AG08396 (cell line): ENCODE measurements around the gene SEMA3B.
"Not testable (repeated sequence)": the region's sequence is repeated elsewhere in the genome, so short reads cannot be mapped to it uniquely, and the experiment has no call there.

Experiments used
- DNase-seq: peaks from one replicate; pipeline ENCODE4 v3.0.0; 2012; ENCODE audit warnings: low spot score, mixed read lengths

The SEMA3B gene

DNA sequence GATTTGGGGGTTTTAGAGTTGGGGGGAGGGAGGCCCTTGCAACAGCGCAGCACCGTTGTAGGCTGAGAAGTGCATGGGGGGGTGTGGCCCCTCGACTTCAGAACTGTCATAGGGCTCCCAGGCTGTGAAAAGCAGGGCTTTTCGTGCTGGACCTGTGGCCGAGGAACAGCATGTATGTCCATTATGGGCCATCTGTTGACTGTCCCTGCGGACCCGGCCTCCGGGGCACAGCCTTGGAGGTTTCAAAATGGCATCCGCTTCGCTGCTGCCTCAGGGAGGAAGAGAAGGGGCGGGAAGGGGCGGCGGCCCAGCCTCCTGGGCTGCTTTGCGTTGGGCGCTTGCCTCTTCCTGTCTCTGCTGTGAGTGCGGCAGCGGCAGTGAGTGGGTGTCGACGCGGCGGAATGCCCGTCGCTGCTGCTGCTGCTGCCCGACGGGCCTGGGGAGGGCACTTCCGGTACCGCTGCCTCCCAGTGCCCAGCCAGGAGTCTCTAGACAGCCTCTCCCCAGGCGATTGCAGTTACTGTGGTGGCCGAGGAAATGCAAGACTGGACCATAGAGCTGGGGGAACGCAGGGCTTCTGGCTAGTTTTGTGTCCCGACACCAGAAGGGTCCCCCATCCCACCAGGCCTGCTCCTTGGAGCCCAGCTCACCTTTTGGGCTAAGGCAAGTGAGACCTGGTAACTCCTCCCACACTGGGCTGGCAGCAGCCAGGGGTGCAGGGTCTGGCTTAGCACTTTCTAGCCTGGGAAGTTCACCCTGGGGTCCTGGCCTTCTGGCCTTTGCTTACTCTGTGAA, 31.0 kb upstream of the SEMA3B start:
- peak; percentile 89 for DNase-seq

DNA sequence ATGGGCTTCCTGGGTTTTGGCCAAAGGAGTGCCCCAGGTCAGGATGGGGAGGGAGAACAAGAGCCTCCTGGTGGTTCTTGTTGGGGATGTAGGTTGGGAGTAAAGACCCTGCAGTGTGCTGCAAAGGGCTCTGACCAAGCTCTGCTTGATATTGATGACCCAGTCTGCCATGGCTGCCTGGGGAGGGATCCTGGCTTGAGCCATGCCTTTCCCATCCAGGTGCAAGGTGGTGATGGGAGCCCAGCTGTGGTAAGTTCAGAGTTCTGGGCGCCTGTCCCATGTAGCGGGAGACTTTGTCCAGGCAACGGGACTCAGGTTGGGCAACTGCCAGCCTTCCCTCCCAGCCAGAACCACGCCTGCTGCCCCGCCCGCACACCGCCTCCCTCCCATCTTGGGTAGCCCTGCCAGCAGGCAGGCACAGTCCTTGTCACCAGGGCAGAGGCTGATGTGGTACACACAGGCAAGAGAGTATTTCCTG, 30.4 kb upstream of the SEMA3B start:
- DNase-seq = no peak

- DNase-seq = no peak
Observed at GRCh38 chr3:50239649-50240048, 29.3 kb upstream of the SEMA3B start.

DNA sequence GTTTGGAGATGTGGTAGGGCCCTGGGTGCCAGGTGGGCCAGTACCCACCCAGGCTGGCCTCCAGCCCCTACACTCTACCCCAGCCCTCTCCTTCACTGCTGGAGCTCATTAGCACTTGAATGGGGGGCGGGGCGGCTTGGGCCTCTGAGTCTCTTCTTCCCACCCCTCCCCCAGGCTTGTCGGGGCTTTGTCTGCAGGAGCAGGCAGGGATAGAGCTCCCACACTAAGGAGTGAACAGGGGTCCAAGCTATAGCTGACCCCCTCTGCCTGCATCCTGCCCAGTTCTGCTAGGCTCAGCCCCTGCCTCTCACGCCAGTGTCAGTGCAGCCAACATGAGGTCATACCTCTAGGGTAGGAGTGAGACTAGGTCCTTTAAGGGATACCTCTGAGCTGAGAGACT, 27.8 kb upstream of the SEMA3B start:
- no peak for DNase-seq

DNA sequence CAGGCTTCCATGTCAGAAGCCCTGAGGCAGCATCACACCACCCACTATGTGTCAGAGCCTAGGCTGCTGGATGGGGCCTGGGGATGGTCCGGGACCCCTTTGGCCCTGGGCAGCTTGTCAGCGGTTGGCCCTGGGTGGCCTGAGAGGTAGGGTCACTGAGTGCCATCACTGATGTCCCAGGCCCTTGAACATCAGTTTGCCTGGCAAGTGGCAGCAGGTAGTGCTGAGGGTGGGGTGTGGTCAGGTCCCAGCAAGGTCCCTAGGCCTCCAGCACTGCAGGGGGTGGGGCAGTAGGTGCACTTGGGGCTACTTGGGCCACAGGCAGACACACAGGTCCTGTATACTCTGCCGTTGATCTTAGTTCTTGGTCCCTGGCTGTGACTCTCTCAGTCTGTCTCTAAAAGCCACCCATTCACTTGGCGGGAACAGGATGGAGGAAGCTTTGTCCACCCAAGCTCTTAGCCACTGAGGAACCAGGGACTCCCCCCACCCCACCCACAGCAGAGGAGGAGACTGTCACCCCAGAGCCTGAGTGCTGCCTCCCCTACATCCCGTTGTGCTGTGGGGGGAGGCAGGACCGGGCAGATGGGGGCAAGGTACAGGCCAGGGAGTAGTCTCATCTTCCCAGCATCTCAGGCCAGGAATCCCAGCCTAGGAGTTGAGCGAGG, 27.1 kb upstream of the SEMA3B start:
- no peak for DNase-seq

GRCh38 chr3:50242381-50242770, 26.6 kb upstream of the SEMA3B start:
- no peak for DNase-seq

DNA sequence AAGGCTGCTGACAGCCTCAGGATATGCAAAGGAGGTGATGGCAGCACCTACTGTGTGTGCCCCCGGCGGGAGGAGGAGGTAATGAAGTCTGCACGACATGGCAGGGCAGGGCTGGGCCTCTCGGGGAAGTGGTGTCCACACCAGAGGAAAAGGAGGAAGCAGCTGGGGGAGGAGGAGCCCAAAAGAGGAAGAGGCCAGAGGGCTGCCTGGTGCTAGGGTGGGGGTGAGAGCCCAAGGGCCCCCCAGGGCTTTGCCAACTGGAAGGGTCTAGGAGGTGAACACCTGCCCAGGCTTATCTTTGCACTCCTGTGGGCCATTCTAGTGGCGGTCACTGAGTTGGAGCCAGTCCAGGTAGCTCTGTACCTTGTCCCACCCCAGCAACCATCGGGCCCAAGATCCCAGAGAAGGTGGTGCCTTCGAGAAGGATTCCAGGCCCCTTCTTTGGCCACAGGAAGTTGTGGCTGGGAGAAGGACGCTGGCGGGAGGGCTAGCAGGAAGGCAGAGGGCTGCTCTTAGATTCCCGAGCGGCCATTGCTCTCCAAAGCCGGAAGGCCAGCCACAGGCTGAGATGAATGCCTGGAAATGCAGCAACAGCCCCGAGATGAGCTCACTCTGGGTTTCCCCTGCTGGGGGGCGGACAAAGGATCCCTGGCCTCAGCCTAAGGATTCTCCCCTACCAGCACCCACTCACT, 25.9 kb upstream of the SEMA3B start:
- DNase-seq = peak; percentile 39

DNA sequence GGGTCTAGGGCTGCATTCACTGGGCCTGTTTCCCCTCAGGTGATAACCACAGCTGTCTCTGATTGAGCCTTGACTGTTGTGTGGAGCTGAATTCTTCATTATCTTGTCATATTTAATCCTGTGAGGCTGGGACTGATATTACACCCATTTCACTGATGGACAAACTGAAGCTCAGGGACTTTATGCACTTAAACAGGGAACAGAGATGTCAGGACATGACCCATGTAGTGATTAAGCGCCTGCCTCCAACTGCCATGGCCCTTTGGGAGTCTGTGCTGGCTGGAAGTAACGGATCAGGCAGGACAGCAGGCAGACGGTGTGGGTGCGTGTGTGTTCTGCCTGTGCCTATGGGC, 25.4 kb upstream of the SEMA3B start:
- DNase-seq = no peak

GRCh38 chr3:50244813-50245212, 24.1 kb upstream of the SEMA3B start:
- not testable (repeated sequence) for DNase-seq

DNA sequence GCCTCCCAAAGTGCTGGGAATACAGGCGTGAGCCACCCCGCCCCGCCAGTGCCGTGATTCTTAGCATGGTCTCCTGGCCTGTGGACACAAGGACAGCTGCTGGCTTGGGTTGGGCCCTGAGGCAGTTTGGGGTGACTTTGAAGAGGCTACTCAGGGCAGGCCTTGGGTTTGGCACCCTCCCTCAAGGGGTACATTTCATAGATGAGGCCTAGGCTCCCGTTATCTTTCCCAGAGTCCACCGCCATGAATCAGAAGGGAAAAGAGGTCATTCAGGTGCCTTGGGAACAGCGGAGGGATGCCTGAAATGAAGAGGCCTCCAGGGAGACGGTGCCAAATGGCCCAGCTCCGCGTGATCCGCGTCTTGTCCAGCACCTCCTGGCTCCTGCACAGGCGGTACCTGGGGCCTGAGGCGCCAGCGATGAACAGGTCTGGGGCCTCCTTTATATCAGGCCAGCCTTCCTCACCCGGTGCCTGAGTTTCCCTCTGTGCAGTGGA, 23.6 kb upstream of the SEMA3B start:
- DNase-seq = no peak

DNA sequence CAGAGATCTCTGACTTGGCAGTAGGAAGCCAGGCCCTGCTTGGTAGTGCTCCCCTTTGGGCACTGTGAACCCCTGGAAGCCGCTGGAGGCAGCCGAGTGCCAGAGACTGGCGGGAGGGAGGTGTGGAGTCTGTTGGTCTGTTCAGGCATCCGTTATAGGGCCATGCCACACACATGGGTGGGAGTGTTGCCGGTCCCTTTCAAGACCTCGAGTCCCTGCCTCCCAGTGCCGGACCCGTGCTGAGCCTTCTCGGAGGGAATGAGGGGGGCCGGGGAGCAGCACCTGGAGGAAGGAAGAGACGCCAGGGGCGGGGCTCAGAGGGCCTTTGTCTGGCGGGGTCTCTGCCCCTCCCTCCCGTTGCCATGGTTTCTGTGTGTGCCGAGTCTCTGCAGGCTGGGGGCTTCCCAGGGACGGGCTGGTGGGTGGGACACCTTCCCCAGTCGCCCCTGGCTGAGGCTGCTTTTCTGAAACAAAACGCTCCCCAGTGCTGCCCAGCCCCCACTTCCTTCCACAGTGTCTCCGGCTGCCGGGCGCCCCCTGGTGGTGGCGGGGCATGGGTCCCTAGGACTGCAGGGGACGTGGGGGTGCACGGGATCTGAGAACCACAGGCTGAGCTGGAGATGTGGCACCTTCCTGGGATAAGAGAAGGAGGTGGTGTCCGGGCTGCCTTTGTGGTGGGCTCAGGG, 23.0 kb upstream of the SEMA3B start:
- DNase-seq = peak; percentile 83

DNA sequence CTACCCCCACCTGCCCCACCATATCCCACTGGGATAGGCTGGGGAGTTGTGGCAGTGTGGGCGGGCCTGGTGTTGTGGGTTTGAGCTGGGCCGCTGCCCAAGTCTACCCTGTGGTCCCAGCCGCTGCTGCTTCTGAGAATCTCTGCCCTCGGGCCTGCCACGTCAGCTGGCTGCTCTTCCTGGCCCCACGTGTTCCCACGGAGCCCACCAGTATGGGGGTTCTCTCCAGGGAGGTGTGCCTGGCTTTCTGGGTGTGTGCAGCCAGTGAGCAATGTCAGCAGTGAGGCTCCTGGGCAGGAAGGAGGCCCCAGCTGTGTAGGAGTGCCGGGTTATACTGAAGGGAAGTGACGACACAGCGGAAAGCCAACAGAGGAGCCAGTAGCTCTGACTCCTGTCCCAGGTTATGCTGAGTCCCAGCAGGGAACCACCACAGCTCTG, 22.4 kb upstream of the SEMA3B start:
- no peak for DNase-seq

DNA sequence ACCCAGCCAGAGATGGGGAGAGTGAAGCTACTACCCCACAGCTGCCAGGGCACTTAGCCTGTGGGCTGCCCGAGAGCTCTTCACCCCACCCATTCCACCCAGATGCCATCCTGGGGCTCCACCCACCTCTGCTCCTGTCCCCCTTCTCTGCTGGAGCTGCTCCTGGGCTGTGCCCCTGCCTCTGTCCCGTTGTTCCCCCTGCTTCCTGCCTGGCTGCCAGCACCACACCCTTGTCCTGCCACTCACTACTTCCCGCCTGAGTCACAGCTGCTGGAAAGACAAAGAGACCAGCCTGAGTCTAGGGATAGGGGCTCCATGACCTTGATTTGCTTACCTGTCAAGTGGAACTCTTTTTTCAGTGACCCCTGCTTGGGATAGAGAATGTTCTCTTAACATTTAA, 20.6 kb upstream of the SEMA3B start:
- DNase-seq = no peak

- no peak for DNase-seq
Observed at GRCh38 chr3:50249457-50249856, 19.5 kb upstream of the SEMA3B start.

DNA sequence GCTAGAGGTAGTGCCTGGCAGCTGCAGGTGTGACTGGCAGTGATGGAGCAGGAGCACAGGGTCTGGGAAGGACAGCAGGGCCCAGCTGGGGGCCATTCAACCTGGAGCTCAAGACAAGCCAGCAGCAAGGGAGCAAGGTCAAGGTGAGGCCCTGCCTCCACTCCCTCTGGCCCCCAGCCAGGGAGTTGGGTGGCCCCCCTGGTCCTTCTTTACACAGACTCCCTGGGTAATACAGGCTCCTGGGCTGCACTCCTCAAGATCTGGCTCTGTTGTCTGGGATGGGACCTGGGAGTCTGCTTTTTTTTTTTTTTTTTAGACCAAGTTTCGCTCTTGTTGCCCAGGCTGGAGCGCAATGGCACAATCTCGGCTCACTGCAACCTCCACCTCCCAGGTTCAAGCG, 18.4 kb upstream of the SEMA3B start:
- DNase-seq = no peak

- DNase-seq = peak; percentile 68
Observed at GRCh38 chr3:50251220-50251619, 17.7 kb upstream of the SEMA3B start.

GRCh38 chr3:50254577-50255250, 14.2 kb upstream of the SEMA3B start:
- no peak for DNase-seq

- DNase-seq = no peak
Observed at GRCh38 chr3:50255251-50255615, 13.7 kb upstream of the SEMA3B start.

- DNase-seq = no peak
Observed at GRCh38 chr3:50256978-50257890, 11.7 kb upstream of the SEMA3B start.

DNA sequence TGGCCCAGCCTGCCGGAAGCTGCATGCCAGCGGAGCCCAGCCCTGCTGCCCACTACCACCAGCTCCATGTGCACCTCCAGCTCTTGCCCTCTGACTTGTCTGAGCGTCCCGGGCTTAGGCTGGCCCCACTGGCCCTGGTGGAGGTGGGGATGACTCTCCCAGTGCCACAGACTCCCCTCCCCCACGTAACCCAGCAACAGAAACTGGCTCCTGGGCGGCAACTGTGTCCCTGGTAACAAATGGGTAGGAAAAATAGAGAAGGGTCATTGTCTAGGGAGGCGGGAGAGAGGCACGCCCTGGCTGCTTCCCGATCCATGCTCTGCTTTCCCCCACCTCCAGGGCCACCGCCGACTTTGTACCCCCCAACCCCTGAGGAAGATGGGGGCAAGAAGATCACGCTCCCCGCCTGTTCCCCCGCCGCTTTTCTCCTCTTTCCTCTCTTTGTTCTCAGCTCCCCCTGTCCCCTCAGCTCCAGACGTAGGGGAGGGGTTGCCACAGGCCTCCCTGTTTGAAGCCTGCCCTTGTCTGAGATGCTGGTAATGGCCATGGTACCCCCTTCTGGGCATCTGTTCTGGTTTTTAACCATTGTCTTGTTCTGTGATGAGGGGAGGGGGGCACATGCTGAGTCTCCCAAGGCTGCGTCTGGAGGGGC, 10.8 kb upstream of the SEMA3B start:
- no peak for DNase-seq
